ENCODE measurements around the gene SMYD3.

Gene SMYD3

GRCh38 chr1:246039584-246039983 is 467.5 kb downstream of the SMYD3 start:
- no peak for TF ChIP-seq CTCF (IDR thresholded peaks at IDR 0.05; ENCODE audit: insufficient read depth, low read length, poor library complexity, severe bottlenecking)
- Histone ChIP-seq H3K36me3 (ENCODE audit: control insufficient read depth, insufficient read depth, low read length) (no peaks in the 10 kb centered on the region), H3K4me3 (replicated peaks; ENCODE audit: low read depth, low read length) (no peak overlapping the region), H3K27me3 (replicated peaks; ENCODE audit: control insufficient read depth, insufficient read depth, low read length) (no peaks in the 10 kb centered on the region)
- no peak for DNase-seq (ENCODE audit: extremely low read depth, insufficient read length)

DNA sequence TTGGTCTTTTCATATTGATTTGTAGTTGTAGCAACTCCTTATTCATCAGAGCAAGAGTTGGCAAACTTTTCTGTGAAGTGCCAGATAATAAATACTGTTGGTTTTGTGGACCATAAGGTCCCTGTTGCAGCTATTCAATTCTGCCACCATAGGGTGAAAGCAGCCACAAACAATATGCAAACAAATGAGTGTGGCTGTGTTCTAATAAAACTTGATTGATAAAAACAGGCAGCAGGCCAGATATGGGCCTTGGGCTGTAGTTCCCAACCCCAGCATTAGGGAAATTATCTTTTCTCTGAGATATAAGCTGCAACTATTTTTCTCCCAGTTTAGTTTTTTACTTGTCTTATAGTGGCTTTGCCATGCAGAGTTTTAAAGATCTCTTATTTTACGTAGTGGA is 469.2 kb downstream of the SMYD3 start:
- Histone ChIP-seq H3K36me3 (ENCODE audit: control insufficient read depth, insufficient read depth, low read length) (no peaks in the 10 kb centered on the region), H3K27me3 (replicated peaks; ENCODE audit: control insufficient read depth, insufficient read depth, low read length) (no peaks in the 10 kb centered on the region), H3K4me3 (replicated peaks; ENCODE audit: low read depth, low read length) (no peak overlapping the region)
- no peak for DNase-seq (ENCODE audit: extremely low read depth, insufficient read length)
- TF ChIP-seq CTCF (IDR thresholded peaks at IDR 0.05; ENCODE audit: insufficient read depth, low read length, poor library complexity, severe bottlenecking), result no peak

- H3K36me3 ChIP-seq (ENCODE audit: control insufficient read depth, insufficient read depth, low read length), result no peaks in the 10 kb centered on the region
- no peak overlapping the region for H3K4me3 ChIP-seq (replicated peaks; ENCODE audit: low read depth, low read length)
- H3K27me3 ChIP-seq (replicated peaks; ENCODE audit: control insufficient read depth, insufficient read depth, low read length), result no peaks in the 10 kb centered on the region
- no peak for TF ChIP-seq CTCF (IDR thresholded peaks at IDR 0.05; ENCODE audit: insufficient read depth, low read length, poor library complexity, severe bottlenecking)
- no peak for DNase-seq (ENCODE audit: extremely low read depth, insufficient read length)
Measured at GRCh38 chr1:246036175-246036574, 470.9 kb downstream of the SMYD3 start.

DNA sequence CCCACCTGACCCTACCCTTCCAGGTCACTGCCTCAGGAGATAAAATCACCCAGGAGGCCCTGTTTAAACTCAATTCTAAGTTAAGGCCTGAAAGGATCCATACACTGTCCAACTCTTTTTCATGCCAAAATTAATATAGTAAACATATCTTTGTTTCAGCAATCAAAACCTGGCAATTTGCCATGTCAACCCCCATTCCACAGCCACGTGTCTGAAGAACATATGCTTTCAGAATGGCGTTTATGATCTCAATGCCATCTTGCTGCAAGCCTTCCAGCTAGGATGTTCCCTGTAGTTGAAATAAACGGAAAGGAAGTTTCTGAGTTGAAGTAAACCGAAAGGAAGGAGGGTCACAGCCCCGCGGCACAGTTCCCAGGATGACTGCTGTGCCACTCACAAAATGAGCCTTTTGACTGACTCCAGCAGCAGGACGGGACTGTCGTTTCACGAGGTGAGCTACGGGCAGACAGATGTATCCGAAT is 472.0 kb downstream of the SMYD3 start:
- H3K27me3 ChIP-seq (replicated peaks; ENCODE audit: control insufficient read depth, insufficient read depth, low read length), result no peaks in the 10 kb centered on the region
- TF ChIP-seq CTCF (IDR thresholded peaks at IDR 0.05; ENCODE audit: insufficient read depth, low read length, poor library complexity, severe bottlenecking), result no peak
- H3K4me3 ChIP-seq (replicated peaks; ENCODE audit: low read depth, low read length), result no peak overlapping the region
- DNase-seq (ENCODE audit: extremely low read depth, insufficient read length), result no peak
- no peaks in the 10 kb centered on the region for H3K36me3 ChIP-seq (ENCODE audit: control insufficient read depth, insufficient read depth, low read length)

GRCh38 chr1:246034630-246035029 is 472.4 kb downstream of the SMYD3 start:
- H3K36me3 ChIP-seq (ENCODE audit: control insufficient read depth, insufficient read depth, low read length), result no peaks in the 10 kb centered on the region
- TF ChIP-seq CTCF (IDR thresholded peaks at IDR 0.05; ENCODE audit: insufficient read depth, low read length, poor library complexity, severe bottlenecking), result no peak
- H3K27me3 ChIP-seq (replicated peaks; ENCODE audit: control insufficient read depth, insufficient read depth, low read length), result no peaks in the 10 kb centered on the region
- H3K4me3 ChIP-seq (replicated peaks; ENCODE audit: low read depth, low read length), result no peak overlapping the region
- no peak for DNase-seq (ENCODE audit: extremely low read depth, insufficient read length)

DNA sequence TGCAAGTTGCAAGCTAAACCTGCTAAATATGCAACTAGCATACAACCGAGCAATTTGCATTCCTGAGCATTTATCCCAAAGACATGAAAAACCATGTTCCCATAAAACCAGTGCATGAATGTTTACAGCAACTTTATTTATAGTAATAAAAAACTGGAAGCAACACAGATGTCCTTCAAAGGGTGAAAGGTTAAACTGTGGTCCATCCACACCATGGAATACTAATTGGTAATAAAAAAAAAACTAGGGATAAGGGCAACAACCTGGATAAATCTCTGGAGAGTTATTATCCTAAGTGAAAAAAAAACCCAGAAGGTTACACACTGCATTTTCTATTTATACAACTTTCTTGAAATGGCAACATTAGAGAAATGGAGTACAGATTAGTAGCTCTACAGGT is 474.1 kb downstream of the SMYD3 start:
- Histone ChIP-seq H3K36me3 (ENCODE audit: control insufficient read depth, insufficient read depth, low read length) (no peaks in the 10 kb centered on the region), H3K4me3 (replicated peaks; ENCODE audit: low read depth, low read length) (no peak overlapping the region), H3K27me3 (replicated peaks; ENCODE audit: control insufficient read depth, insufficient read depth, low read length) (no peaks in the 10 kb centered on the region)
- DNase-seq (ENCODE audit: extremely low read depth, insufficient read length), result no peak
- no peak for TF ChIP-seq CTCF (IDR thresholded peaks at IDR 0.05; ENCODE audit: insufficient read depth, low read length, poor library complexity, severe bottlenecking)

All from GM06990 (cell line).